HEK293 (cell line): ENCODE data around the gene CPNE8.

Source experiments
- CTCF ChIA-PET: fragments of 350-600 bp; formaldehyde crosslinking; extraction: SDS; loops from one replicate; lab custom pipeline; 2021; ENCODE audit warnings: antibody characterized with exemption; lab: Yijun Ruan, JAX
- POLR2A ChIA-PET: fragments of 300-600 bp; formaldehyde crosslinking; extraction: SDS; loops from one replicate; lab custom pipeline; 2020; ENCODE audit warnings: antibody characterized with exemption, inconsistent platforms; lab: Yijun Ruan, JAX
- H3K27ac ChIP-seq: fragments of 200-500 bp; sonication (Bioruptor generic); 2 replicates; pipeline ENCODE4 v1.5.1; 2014; ENCODE audit warnings: low read depth, low read length, control low read depth, inconsistent platforms; ENCODE audit errors: extremely low read depth
- H3K36me3 ChIP-seq, 2 experiments: fragments of 200-500 bp in 1 of 2; sonication (Bioruptor generic) in 1 of 2; 1 replicate in 1 of 2; 2 replicates in 1 of 2; pipeline ENCODE4 v1.5.1; 2014 to 2017; ENCODE audit warnings: inconsistent platforms in 2 of 2, low read length in 2 of 2; ENCODE audit not compliant: control insufficient read depth in 2 of 2, insufficient read depth in 1 of 2
- H3K4me1 ChIP-seq: fragments of 200-500 bp; sonication (Bioruptor generic); 2 replicates; pipeline ENCODE4 v1.5.1; 2014; ENCODE audit warnings: mild to moderate bottlenecking, low read length, inconsistent platforms; ENCODE audit not compliant: control insufficient read depth, insufficient read depth
- H3K4me3 ChIP-seq: 2 replicates; pipeline ENCODE4 v1.5.1; 2011; ENCODE audit warnings: low read depth, mild to moderate bottlenecking, control low read depth, low read length, moderate library complexity
- H3K9me3 ChIP-seq: fragments of 200-500 bp; sonication (Bioruptor generic); 2 replicates; pipeline ENCODE4 v1.5.1; 2014; ENCODE audit warnings: low read depth, low read length, inconsistent platforms; ENCODE audit not compliant: control insufficient read depth, insufficient read depth
- GLI2 ChIP-seq: fragments of 450-650 bp; formaldehyde crosslinking; IDR thresholded peaks from 2 replicates; pipeline ENCODE4; 2017; ENCODE audit warnings: missing biosample characterization, missing genetic modification characterization, low read depth, borderline replicate concordance
- GLI4 ChIP-seq: fragments of 450-650 bp; formaldehyde crosslinking; IDR thresholded peaks from 2 replicates; pipeline ENCODE4 v1.5.1; 2016; ENCODE audit warnings: missing biosample characterization, missing genetic modification characterization
- KLF16 ChIP-seq: fragments of 450-650 bp; formaldehyde crosslinking; IDR thresholded peaks from 2 replicates; pipeline ENCODE4 v1.5.1; 2017; ENCODE audit warnings: missing biosample characterization, missing genetic modification characterization
- WT1 ChIP-seq: fragments of 450-650 bp; formaldehyde crosslinking; IDR thresholded peaks from 2 replicates; pipeline ENCODE4 v1.5.1; 2016; ENCODE audit warnings: missing biosample characterization, missing genetic modification characterization
- ZBTB20 ChIP-seq: fragments of 450-650 bp; formaldehyde crosslinking; IDR thresholded peaks from 2 replicates; pipeline ENCODE4 v1.5.1; 2016; ENCODE audit warnings: missing biosample characterization, missing genetic modification characterization
- ZFP69B ChIP-seq: fragments of 450-650 bp; formaldehyde crosslinking; IDR thresholded peaks from 2 replicates; pipeline ENCODE4 v1.5.1; 2016; ENCODE audit warnings: missing biosample characterization, missing genetic modification characterization
- ZNF112 ChIP-seq: fragments of 450-650 bp; formaldehyde crosslinking; IDR thresholded peaks from 2 replicates; pipeline ENCODE4 v1.5.0; 2017; ENCODE audit warnings: missing biosample characterization, missing genetic modification characterization
- ZNF2 ChIP-seq: fragments of 450-650 bp; formaldehyde crosslinking; IDR thresholded peaks from 2 replicates; pipeline ENCODE4 v1.5.1; 2016; ENCODE audit warnings: missing biosample characterization, missing genetic modification characterization
- ZNF292 ChIP-seq: fragments of 450-650 bp; formaldehyde crosslinking; IDR thresholded peaks from 2 replicates; pipeline ENCODE4 v1.5.1; 2016; ENCODE audit warnings: low read depth, missing biosample characterization, missing genetic modification characterization, borderline replicate concordance
- ZSCAN16 ChIP-seq: fragments of 450-650 bp; formaldehyde crosslinking; IDR thresholded peaks from 2 replicates; pipeline ENCODE4 v1.5.1; 2016; ENCODE audit warnings: missing biosample characterization, missing genetic modification characterization
- TF ChIP-seq, protein P1 (sequence below): fragments of 450-650 bp; formaldehyde crosslinking; IDR thresholded peaks from 2 replicates; pipeline ENCODE4 v1.5.1; 2016; ENCODE audit warnings: missing biosample characterization, missing genetic modification characterization, borderline replicate concordance
- TF ChIP-seq, protein P2 (sequence below): fragments of 450-650 bp; formaldehyde crosslinking; IDR thresholded peaks from 2 replicates; pipeline ENCODE4 v1.5.1; 2016; ENCODE audit warnings: missing biosample characterization, missing genetic modification characterization
- TF ChIP-seq, protein P3 (sequence below): fragments of 450-650 bp; formaldehyde crosslinking; IDR thresholded peaks from 2 replicates; pipeline ENCODE4 v1.5.1; 2017; ENCODE audit warnings: missing biosample characterization, missing genetic modification characterization

Gene CPNE8

DNA sequence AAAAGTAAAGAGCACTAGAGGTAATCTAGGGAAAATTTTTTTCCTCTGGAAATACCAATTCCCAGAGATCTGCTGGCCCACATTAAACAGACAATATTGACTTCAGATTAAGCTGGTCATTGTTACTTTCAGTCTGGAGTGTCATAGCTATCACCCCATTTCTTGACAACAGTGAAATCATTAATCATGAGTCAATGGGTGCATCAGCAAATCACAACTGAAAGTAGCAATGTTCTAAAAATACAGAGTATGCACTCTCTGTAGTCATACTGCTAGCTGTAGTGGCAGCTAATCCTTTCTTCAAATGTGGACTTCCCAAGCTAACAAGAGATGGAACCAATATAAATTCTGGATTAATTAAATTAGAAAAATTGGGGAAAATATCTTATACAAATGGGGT, 129.9 kb downstream of the CPNE8 start:
- POLR2A ChIA-PET, result no interaction called here
- H3K27ac ChIP-seq, result no peak overlapping the region

DNA sequence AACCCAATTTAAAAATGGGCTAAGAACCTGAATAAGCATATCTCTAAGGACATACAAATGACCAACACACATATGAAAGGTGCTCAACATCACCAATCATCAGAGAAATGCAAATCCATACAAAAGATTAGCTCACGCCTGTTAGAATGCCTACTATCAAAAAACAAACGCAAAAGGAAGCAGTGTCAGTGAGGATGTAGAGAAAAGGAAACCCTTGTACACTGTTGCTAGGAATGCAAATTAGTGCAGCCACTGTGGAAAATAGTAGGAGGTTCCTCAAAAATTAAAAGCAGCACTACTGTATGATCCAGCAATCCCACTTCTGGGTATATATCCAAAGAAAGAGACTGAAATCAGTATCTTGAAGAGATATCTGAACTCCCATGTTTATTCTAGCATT, 133.0 kb downstream of the CPNE8 start:
- POLR2A ChIA-PET, result no interaction called here
- H3K27ac ChIP-seq, result no peak overlapping the region
- no peak overlapping the region for H3K4me3 ChIP-seq
- H3K36me3 ChIP-seq, result no peaks in the 10 kb centered on the region
- H3K4me1 ChIP-seq, result no peaks in the 10 kb centered on the region
- H3K9me3 ChIP-seq, result no peaks in the 10 kb centered on the region
- TF ChIP-seq GLI4 (tag by site-specific recombination), result no peak
- TF ChIP-seq WT1 (tag by site-specific recombination), result no peak
- CTCF ChIA-PET, result no interaction called here

More for the DNA sequence above, 129.9 kb downstream of the CPNE8 start:
- Histone ChIP-seq H3K4me3 (no peak overlapping the region), H3K36me3 (no peaks in the 10 kb centered on the region), H3K4me1 (no peaks in the 10 kb centered on the region), H3K9me3 (no peaks in the 10 kb centered on the region)
- TF ChIP-seq GLI2 (tag by site-specific recombination) (no peak), ZBTB20 (tag by site-specific recombination) (no peak), ZFP69B (tag by site-specific recombination) (no peak)
- TF ChIP-seq, protein P1, sequence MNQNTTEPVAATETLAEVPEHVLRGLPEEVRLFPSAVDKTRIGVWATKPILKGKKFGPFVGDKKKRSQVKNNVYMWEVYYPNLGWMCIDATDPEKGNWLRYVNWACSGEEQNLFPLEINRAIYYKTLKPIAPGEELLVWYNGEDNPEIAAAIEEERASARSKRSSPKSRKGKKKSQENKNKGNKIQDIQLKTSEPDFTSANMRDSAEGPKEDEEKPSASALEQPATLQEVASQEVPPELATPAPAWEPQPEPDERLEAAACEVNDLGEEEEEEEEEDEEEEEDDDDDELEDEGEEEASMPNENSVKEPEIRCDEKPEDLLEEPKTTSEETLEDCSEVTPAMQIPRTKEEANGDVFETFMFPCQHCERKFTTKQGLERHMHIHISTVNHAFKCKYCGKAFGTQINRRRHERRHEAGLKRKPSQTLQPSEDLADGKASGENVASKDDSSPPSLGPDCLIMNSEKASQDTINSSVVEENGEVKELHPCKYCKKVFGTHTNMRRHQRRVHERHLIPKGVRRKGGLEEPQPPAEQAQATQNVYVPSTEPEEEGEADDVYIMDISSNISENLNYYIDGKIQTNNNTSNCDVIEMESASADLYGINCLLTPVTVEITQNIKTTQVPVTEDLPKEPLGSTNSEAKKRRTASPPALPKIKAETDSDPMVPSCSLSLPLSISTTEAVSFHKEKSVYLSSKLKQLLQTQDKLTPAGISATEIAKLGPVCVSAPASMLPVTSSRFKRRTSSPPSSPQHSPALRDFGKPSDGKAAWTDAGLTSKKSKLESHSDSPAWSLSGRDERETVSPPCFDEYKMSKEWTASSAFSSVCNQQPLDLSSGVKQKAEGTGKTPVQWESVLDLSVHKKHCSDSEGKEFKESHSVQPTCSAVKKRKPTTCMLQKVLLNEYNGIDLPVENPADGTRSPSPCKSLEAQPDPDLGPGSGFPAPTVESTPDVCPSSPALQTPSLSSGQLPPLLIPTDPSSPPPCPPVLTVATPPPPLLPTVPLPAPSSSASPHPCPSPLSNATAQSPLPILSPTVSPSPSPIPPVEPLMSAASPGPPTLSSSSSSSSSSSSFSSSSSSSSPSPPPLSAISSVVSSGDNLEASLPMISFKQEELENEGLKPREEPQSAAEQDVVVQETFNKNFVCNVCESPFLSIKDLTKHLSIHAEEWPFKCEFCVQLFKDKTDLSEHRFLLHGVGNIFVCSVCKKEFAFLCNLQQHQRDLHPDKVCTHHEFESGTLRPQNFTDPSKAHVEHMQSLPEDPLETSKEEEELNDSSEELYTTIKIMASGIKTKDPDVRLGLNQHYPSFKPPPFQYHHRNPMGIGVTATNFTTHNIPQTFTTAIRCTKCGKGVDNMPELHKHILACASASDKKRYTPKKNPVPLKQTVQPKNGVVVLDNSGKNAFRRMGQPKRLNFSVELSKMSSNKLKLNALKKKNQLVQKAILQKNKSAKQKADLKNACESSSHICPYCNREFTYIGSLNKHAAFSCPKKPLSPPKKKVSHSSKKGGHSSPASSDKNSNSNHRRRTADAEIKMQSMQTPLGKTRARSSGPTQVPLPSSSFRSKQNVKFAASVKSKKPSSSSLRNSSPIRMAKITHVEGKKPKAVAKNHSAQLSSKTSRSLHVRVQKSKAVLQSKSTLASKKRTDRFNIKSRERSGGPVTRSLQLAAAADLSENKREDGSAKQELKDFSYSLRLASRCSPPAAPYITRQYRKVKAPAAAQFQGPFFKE, result no peak
- CTCF ChIA-PET, result interaction anchor here (0.6 kb wide), 1 partner anchor 377 kb away, joined by 3 read pairs; no protein-coding TSS in a partner anchor

DNA sequence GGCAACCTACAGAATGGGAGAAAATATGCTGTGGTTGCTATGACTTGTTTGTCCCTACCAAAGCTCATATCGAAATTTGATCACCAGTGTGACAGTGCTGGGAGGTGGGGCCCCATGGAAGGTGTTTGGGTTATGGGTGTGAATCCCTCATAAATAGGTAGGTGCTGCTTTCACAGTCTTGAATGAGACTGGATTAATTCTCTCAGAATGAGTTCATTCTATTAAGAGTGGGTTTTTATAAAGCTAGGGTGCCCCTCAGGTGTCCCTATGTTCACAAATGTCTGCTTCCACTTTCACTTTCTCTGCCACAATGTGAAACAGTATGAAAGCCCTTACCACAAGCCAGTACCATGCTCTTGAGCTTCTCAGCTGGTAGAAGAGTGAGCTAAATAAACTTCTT, 133.5 kb downstream of the CPNE8 start:
- TF ChIP-seq ZNF112 (tag by site-specific recombination) (no peak), ZNF2 (tag by site-specific recombination) (no peak), KLF16 (tag by site-specific recombination) (no peak)
- TF ChIP-seq, protein P2, sequence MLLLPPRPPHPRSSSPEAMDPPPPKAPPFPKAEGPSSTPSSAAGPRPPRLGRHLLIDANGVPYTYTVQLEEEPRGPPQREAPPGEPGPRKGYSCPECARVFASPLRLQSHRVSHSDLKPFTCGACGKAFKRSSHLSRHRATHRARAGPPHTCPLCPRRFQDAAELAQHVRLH (tag by site-specific recombination), result no peak
- H3K4me1 ChIP-seq, result no peaks in the 10 kb centered on the region
- CTCF ChIA-PET, result no interaction called here
- POLR2A ChIA-PET, result no interaction called here
- no peak overlapping the region for H3K27ac ChIP-seq
- no peak overlapping the region for H3K4me3 ChIP-seq
- no peaks in the 10 kb centered on the region; a peak in 1 of 3 replicates for H3K36me3 ChIP-seq
- H3K9me3 ChIP-seq, result no peaks in the 10 kb centered on the region

DNA sequence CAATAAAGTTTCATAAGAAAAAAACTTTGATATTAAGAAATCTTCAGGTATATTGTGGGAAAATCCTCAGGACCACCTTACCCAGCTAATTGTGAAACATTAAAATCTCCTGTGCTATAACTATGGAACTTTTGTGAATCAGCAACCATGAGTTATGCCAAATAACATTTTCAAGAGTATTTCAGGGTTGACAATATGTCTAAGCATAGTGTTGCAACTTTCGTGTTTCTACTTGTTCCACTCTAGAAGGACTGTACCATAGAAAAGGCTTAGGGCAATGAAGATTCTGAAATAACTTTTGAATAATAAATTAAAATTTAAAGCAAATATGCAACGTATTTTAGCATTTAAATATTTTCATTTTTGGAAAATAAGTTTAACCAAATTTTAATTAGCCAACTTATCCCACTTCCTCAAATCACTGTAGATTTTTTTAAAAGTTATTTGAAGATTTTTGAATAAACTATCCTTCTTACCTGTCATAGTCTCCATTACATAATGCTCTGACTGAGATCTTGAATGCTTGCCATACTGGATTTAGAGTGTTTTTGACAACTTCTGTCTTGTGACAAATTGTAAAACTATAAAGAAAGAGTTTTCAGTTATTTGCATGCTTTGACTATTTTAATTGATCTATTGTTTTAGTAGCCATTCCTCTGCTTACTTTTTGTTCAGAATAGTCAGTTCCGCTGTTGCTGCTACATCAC, 143.6 kb downstream of the CPNE8 start:
- ChIA-PET POLR2A (no interaction called here), CTCF (no interaction called here)
- Histone ChIP-seq H3K9me3 (no peaks in the 10 kb centered on the region), H3K4me3 (no peak overlapping the region), H3K4me1 (no peaks in the 10 kb centered on the region)
- TF ChIP-seq, protein P3, sequence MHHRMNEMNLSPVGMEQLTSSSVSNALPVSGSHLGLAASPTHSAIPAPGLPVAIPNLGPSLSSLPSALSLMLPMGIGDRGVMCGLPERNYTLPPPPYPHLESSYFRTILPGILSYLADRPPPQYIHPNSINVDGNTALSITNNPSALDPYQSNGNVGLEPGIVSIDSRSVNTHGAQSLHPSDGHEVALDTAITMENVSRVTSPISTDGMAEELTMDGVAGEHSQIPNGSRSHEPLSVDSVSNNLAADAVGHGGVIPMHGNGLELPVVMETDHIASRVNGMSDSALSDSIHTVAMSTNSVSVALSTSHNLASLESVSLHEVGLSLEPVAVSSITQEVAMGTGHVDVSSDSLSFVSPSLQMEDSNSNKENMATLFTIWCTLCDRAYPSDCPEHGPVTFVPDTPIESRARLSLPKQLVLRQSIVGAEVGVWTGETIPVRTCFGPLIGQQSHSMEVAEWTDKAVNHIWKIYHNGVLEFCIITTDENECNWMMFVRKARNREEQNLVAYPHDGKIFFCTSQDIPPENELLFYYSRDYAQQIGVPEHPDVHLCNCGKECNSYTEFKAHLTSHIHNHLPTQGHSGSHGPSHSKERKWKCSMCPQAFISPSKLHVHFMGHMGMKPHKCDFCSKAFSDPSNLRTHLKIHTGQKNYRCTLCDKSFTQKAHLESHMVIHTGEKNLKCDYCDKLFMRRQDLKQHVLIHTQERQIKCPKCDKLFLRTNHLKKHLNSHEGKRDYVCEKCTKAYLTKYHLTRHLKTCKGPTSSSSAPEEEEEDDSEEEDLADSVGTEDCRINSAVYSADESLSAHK (tag by site-specific recombination), result no peak
- TF ChIP-seq ZSCAN16 (tag by site-specific recombination) (no peak), ZNF292 (tag by site-specific recombination) (no peak)
- TF ChIP-seq, all 188 proteins: peak for 0
- H3K27ac ChIP-seq, result no peak overlapping the region
- H3K36me3 ChIP-seq, result peaks cover 0 to 3% of the 10 kb centered on the region in 2 experiments; a peak in 2 of 3 replicates
